B cell (primary cell): Measurements from ENCODE around the gene PON3.

ENCODE experiments used
- CTCF ChIP-seq: fragments of 200-600 bp; IDR thresholded peaks from one replicate; pipeline ENCODE4 v1.8.0; 2022; ENCODE audit warnings: antibody characterized with exemption, mild to moderate bottlenecking
- EZH2 ChIP-seq: IDR thresholded peaks from 2 replicates; pipeline ENCODE4 v1.6.1; 2012; ENCODE audit warnings: borderline replicate concordance, low read depth, mild to moderate bottlenecking, moderate library complexity, low read length; ENCODE audit not compliant: insufficient read depth, poor library complexity, severe bottlenecking

- TF ChIP-seq CTCF = no peak
- TF ChIP-seq EZH2 = no peak
These were observed 45.1 kb upstream of the PON3 start for GRCh38 chr7:95441042-95441823.
